Measurements from ENCODE around the gene PRKAG2.

PRKAG2 gene

DNA sequence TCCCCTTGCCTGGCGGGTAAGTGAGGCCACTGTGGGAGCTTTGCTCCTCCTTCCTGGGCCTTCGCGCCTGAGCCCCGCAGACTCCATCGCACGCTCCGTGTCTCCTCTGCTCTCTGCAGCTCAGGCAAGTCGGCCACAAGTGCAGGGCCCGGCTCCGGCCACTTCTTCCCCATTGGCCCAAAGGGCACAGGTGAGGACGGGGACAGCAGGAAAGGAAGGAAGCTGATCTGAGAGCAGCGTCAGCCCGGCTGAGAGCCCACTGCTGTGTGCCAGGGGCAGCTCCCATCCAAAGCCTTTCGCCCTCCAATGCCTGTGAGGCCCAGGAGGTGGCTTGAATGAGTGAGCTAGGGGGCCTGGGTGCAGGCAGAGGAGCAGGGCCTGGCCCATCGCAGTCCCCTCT is 323.6 kb downstream of the PRKAG2 start:
- DNase-seq (ENCODE audit: low read depth) = no peak
- TF ChIP-seq MYC (IDR thresholded peaks at IDR 0.05; ENCODE audit: low read depth, low read length) = no peak
- H3K4me3 ChIP-seq (ENCODE audit: low read depth, low read length) = no peak overlapping the region

DNA sequence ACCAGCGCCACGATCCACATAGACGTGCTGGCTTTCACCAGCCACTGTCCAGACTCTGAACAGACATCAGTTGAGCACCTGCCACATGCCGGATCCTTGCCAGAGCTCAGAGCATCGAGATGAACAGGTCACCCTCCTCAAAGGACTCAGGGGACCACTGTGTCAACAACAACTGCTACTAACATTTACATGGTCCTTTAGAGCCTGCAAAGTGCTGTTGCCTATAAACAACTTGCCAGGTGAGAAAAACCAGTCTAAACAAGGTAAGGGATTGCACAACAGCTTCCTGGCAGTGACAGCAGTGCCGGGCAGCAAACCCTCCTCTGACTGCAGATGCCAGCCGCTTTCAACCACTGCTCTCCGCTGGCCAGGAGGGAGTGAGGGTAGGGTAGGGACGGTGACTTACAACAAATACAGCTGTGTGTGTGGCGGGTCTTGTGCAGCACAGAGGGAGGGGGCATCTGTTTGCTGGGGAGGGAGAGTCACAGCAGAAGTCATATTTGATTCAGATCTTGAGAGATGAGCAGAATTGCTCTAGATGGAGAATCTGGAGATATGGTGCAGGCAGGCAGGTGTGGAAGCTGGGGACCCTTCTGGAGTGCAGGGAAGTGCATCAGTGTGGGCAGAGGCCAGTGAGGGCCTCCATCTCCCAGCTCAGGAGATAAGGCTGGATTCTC is 324.4 kb downstream of the PRKAG2 start:
- H3K4me3 ChIP-seq (ENCODE audit: low read depth, low read length) = no peak overlapping the region
- no peak for DNase-seq (ENCODE audit: low read depth)

DNA sequence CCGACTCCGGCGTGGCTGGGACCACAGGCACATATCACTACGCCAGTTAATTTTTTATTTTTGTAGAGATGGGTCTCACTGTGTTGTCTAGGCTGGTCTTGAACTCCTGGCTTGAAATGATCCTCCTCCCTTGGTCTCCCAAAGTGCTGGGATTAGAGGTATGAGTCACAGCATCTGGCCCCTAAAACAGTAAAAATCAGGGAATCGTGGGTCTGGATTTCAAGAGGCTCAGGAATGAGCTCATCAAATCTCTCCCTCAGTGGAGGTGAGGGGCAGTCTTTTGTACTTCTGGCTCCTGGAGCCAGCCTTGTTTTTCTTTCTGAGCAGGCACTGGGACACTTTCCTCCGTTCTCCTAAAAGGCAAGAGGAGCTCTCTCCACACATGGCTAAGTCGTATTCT is 325.1 kb downstream of the PRKAG2 start:
- no peak for TF ChIP-seq CTCF (IDR thresholded peaks at IDR 0.05; ENCODE audit: low read depth, low read length)
- no peak overlapping the region for H3K4me3 ChIP-seq (ENCODE audit: low read depth, low read length)
- no peak for DNase-seq (ENCODE audit: low read depth)

More for the DNA sequence above, 324.4 kb downstream of the PRKAG2 start:
- no peak for TF ChIP-seq CTCF (IDR thresholded peaks at IDR 0.05; ENCODE audit: low read depth, low read length)
- no peak for TF ChIP-seq MYC (IDR thresholded peaks at IDR 0.05; ENCODE audit: low read depth, low read length)
- no peak for TF ChIP-seq POLR2A (IDR thresholded peaks at IDR 0.05; ENCODE audit: extremely low read depth, insufficient read length)
- no peak for TF ChIP-seq MAX (IDR thresholded peaks at IDR 0.05; ENCODE audit: low read depth, low read length)

DNA sequence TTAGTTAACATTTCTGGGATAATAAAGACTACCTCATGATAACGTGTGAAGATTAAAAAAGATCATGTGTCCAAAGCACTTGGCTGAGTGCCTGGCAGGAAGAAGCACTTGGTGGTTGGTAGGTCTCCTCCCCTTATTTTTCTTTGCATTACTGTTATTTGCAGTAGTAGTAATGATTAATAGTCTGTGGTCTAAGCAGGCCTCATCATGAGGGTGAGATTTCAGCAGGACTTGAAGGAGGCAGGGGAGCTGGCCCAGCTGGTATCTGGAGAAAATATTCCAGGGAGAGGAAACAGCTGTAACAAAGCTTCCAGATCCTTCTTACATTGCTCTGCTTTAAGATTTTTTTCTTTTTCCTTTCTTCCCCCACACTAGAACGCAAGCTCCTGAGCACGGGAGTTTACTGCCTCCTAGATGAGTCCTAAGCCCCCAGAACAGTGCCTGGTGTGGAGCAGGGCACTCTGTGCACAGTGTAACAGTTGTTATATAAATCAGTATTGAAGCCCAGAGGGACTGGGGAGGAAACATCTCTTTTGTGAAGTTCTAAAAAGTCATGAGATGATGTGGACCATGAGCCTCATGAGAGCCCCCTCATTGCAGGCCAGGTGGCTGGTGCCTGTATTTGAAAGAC is 326.1 kb downstream of the PRKAG2 start:
- no peak for DNase-seq (ENCODE audit: low read depth)
- no peak overlapping the region for H3K4me3 ChIP-seq (ENCODE audit: low read depth, low read length)
- TF ChIP-seq MYC (IDR thresholded peaks at IDR 0.05; ENCODE audit: low read depth, low read length) (no peak), MAX (IDR thresholded peaks at IDR 0.05; ENCODE audit: low read depth, low read length) (no peak), POLR2A (IDR thresholded peaks at IDR 0.05; ENCODE audit: extremely low read depth, insufficient read length) (no peak), CTCF (IDR thresholded peaks at IDR 0.05; ENCODE audit: low read depth, low read length) (no peak)

DNA sequence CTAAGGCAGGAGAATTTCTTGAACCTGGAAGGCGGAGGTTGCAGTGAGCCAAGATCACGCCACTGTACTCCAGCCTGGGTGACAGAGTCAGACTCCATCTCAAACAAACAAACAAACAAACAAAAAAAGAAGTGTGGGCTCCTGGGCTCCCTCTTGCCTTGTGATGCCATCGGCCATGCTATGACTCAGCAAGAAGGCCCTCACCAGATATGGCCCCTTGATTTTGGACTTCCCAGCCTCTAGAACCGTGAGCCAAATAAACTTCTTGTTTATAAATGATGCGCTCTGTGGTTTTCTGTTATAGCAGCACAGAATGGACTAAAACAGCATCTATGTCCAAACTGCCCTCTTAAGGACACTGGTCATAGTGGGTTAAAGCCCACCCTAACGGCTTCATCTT is 327.3 kb downstream of the PRKAG2 start:
- no peak for DNase-seq (ENCODE audit: low read depth)
- no peak for TF ChIP-seq MYC (IDR thresholded peaks at IDR 0.05; ENCODE audit: low read depth, low read length)
- TF ChIP-seq MAX (IDR thresholded peaks at IDR 0.05; ENCODE audit: low read depth, low read length) = no peak
- TF ChIP-seq POLR2A (IDR thresholded peaks at IDR 0.05; ENCODE audit: extremely low read depth, insufficient read length) = no peak
- TF ChIP-seq CTCF (IDR thresholded peaks at IDR 0.05; ENCODE audit: low read depth, low read length) = no peak
- H3K4me3 ChIP-seq (ENCODE audit: low read depth, low read length) = no peak overlapping the region

GRCh38 chr7:151549083-151549482 is 327.8 kb downstream of the PRKAG2 start:
- no peak for DNase-seq (ENCODE audit: low read depth)
- H3K4me3 ChIP-seq (ENCODE audit: low read depth, low read length) = no peak overlapping the region
- TF ChIP-seq MYC (IDR thresholded peaks at IDR 0.05; ENCODE audit: low read depth, low read length) (no peak), POLR2A (IDR thresholded peaks at IDR 0.05; ENCODE audit: extremely low read depth, insufficient read length) (no peak), MAX (IDR thresholded peaks at IDR 0.05; ENCODE audit: low read depth, low read length) (no peak), CTCF (IDR thresholded peaks at IDR 0.05; ENCODE audit: low read depth, low read length) (no peak)

All from NB4 (cell line).